ENCODE measurements around the gene POLR2A. TPM values are rescaled to one million over a fixed set of nuclear protein-coding genes. Genes with fewer than 3 reads are reported as not detected.
A peak's percentile ranks its signal among the peaks of the same experiment; 100 is the strongest.

POLR2A gene
- total and polyA plus RNA-seq, 2 donors (not counting 3 experiments of a cell fraction or from before 2014, with no cell fraction given) = 45.9 to 145 TPM

- Histone ChIP-seq H3K9me1 (replicated peaks; ENCODE audit: control insufficient read depth, extremely low read depth, insufficient read depth, low read length) (no peaks in the 10 kb centered on the region), H3K79me2 (ENCODE audit: control insufficient read depth, insufficient read depth, low read length) (peaks cover 58% of the 10 kb centered on the region), H3K4me1 (ENCODE audit: control insufficient read depth, extremely low read depth, insufficient read depth, low read length) (peaks cover 34% of the 10 kb centered on the region), H3K27me3 (ENCODE audit: control insufficient read depth in 2 of 2, insufficient read depth in 2 of 2, low read length in 2 of 2) (no peaks in the 10 kb centered on the region), H4K20me1 (replicated peaks; ENCODE audit: control insufficient read depth, extremely low read depth, insufficient read depth, low read length) (no peaks in the 10 kb centered on the region), H3K4me3 (replicated peaks in 1 of 3; ENCODE audit: insufficient read depth in 1 of 3, low read depth in 1 of 3, low read length in 3 of 3) (peak overlapping the region in 2 of 3 experiments; percentile 71 to 91), H3K4me2 (ENCODE audit: insufficient read depth, low read length) (peak overlapping the region; percentile 80), H3K36me3 (ENCODE audit: control insufficient read depth in 2 of 2, extremely low read depth in 1 of 2, insufficient read depth in 2 of 2, low read length in 2 of 2) (no peaks in the 10 kb centered on the region), H3K27ac (ENCODE audit: insufficient read depth, low read depth, low read length) (no peak overlapping the region), H3K9me3 (replicated peaks; ENCODE audit: control insufficient read depth, insufficient read depth, low read length) (no peaks in the 10 kb centered on the region), H3K9ac (replicated peaks; ENCODE audit: extremely low read depth, insufficient read depth, low read length) (no peak overlapping the region), H2AFZ (ENCODE audit: low read depth, low read length) (no peak overlapping the region)
- peak; percentile 64 for FAIRE-seq
- TF ChIP-seq MAX (IDR thresholded peaks at IDR 0.05; ENCODE audit: insufficient read depth, insufficient read length) = no peak
- no peak for TF ChIP-seq FOS (IDR thresholded peaks at IDR 0.05; ENCODE audit: borderline replicate concordance, insufficient read depth, low read length)
- no peak for TF ChIP-seq EZH2 (IDR thresholded peaks at IDR 0.05; ENCODE audit: borderline replicate concordance, low read depth, low read length, severe bottlenecking)
- TF ChIP-seq POLR2AphosphoS5 (IDR thresholded peaks at IDR 0.05; ENCODE audit: insufficient read depth, low read depth, low read length) = no peak
- no peak for TF ChIP-seq MYC (IDR thresholded peaks at IDR 0.05; ENCODE audit: low read depth, low read length)
- no peak for TF ChIP-seq JUN (IDR thresholded peaks at IDR 0.05; ENCODE audit: borderline replicate concordance, insufficient read depth, insufficient read length, low read depth)
- no peak for TF ChIP-seq POLR2A (IDR thresholded peaks at IDR 0.05; ENCODE audit: low read depth, low read length)
- no peak for TF ChIP-seq CTCF (IDR thresholded peaks at IDR 0.05; ENCODE audit: extremely low read depth in 1 of 2, insufficient read depth in 1 of 2, low read depth in 1 of 2, low read length in 2 of 2)
- TF ChIP-seq GATA2 (IDR thresholded peaks at IDR 0.05; ENCODE audit: insufficient read depth, insufficient read length, low read depth, low read length) = no peak
- peak; percentile 29 for DNase-seq (ENCODE audit: low read depth, low spot score)
- ChIA-PET POLR2A (no interaction called here), CTCF (interaction anchor here (1.0 to 3.0 kb wide), 9 partner anchors 9 to 122 kb away, joined by 3 to 21 read pairs (median 3); partner anchors contain the start of gene TMEM256)
- intact Hi-C loops (cut with micrococcal nuclease) (no loop called here), dilution Hi-C loops (cut with MboI; ENCODE audit: extremely low pct_ligation_motif_present, low sequenced_read_pairs) (no loop called here)
- BruUV-seq (replicated peaks) = no TSS peak
Measured at GRCh38 chr17:7477392-7478275, 6.5 kb upstream of the POLR2A start.

Data from endothelial cell of umbilical vein (primary cell).